OCI-LY1 (cell line): Measurements from ENCODE around the gene ATP12A.

Experiments
- EZH2 ChIP-seq: fragments of 200-600 bp; sonication (generic), shearing (Covaris generic); IDR thresholded peaks from 2 replicates; pipeline ENCODE4 v1.8.0; 2017; ENCODE audit warnings: borderline replicate concordance, mixed run types, mild to moderate bottlenecking, antibody characterized with exemption, low read length, moderate library complexity, mixed read lengths
- TF ChIP-seq, protein P1 (sequence below): fragments of 200-600 bp; sonication (generic), shearing (Covaris generic); IDR thresholded peaks from 2 replicates; pipeline ENCODE4 v1.5.1; 2017; ENCODE audit warnings: mild to moderate bottlenecking, antibody characterized with exemption, low read length, moderate library complexity, mixed read lengths

DNA sequence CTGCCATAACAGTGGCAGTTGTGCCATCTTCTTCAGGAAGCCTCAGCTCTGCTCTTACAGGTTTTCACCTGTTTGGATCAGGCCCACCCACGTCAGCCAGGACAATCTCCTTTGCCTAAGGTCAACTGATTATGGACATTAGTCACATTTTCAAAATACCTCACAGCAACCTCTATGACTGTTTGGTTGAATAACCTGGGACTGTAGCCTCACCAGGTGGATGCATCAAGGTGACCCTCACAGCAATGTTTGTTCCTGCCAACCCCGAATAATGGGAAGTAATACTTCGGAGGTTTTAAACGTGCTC is 17.2 kb upstream of the ATP12A start:
- TF ChIP-seq, protein P1, sequence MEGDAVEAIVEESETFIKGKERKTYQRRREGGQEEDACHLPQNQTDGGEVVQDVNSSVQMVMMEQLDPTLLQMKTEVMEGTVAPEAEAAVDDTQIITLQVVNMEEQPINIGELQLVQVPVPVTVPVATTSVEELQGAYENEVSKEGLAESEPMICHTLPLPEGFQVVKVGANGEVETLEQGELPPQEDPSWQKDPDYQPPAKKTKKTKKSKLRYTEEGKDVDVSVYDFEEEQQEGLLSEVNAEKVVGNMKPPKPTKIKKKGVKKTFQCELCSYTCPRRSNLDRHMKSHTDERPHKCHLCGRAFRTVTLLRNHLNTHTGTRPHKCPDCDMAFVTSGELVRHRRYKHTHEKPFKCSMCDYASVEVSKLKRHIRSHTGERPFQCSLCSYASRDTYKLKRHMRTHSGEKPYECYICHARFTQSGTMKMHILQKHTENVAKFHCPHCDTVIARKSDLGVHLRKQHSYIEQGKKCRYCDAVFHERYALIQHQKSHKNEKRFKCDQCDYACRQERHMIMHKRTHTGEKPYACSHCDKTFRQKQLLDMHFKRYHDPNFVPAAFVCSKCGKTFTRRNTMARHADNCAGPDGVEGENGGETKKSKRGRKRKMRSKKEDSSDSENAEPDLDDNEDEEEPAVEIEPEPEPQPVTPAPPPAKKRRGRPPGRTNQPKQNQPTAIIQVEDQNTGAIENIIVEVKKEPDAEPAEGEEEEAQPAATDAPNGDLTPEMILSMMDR: no peak
- no peak for TF ChIP-seq EZH2
